ENCODE measurements around the gene JMJD8.

JMJD8 gene

DNA sequence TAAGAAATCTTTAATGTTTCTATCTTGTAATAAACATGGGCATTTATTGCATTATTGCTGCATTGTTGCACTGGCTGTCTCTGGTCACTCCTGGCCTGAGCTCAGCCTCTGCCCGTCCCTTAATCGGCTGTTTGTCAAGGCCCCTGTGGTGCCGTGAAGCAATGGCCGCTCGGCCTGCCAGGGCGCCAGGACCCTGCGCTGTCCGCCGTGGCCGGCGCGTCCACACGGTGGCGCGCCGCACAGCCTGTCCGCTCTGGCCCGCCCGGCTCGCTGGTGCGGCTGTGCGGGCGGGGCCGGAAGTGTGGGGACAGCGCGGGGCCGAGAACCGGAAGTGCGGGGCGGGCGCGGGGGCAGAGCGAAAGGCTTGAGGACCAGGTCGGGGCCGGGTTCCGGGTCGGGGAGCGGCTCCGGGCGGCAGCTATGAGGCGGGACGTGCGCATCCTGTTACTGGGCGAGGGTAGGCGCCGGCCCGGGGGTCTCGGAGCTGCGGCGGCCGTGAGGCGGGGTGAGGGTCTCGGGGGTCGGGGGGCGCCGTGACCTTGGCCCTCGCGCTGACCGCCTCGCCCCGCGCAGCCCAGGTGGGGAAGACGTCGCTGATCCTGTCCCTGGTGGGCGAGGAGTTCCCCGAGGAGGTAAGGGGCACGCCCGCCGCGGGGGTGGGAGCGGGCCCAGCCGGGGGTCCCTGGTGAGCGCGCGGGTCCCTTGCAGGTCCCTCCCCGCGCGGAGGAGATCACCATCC, 16.2 kb downstream of the JMJD8 start, which contains the start of gene RHOT2:
Gene RHOT2, plus strand, starts transcription at position 353 of the 739 bp plus-strand sequence. Its CDS starts 68 bp downstream, at position 421.
- peak; percentile 83 for FAIRE-seq
- DNase-seq (ENCODE audit: extremely low spot score, insufficient read length, low read depth), result peak; percentile 74

DNA sequence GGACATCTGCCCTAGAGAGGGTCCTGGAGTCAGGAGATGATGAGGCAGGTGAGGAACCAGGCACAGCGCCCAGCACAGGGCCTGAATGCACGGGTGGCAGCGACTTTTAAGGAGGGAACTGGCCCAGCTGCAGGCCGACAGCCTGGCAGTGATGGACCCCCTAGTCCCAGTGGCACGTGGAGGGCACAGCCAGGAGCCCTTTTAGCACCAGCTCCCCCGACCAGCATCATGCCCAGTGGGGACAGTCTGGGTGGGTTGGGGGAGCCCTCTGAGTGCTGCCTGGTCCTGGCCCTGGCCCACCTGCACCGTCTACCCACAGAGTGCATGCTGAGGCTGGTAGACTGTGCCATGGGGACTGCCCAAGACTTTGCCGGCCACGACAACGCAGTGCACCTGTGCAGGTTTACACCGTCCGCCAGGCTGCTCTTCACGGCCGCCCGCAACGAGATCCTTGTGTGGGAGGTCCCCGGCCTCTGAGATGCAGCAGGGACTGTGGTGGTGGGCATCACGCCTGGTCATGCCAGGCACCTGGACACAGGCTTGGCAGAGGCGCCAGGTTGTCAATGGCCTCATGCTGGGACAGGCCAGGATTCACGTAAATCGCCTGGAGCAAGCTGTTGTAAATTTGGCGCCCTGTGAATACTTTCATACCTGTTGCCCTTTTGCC, 16.9 kb downstream of the JMJD8 start:
- DNase-seq (ENCODE audit: extremely low spot score, insufficient read length, low read depth) (no peak), FAIRE-seq (no peak)

DNA sequence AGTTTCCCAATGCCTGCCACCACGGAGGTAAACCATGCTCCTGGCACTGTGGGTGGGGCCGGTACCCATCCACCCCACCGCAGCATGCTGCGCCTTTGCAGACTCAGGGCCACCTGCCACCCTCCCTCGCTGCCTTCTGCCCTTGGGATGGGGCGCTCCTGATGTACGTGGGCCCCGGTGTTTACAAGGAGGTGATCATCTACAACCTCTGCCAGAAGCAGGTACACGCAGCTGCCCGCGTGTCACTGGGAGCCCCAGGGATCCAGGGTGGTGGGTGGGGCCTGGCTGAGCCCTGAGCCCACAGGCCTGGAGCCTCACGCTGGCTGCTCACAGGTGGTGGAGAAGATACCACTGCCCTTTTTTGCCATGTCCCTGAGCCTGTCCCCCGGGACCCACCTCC, 17.6 kb downstream of the JMJD8 start:
- DNase-seq (ENCODE audit: extremely low spot score, insufficient read length, low read depth) (no peak), FAIRE-seq (no peak)

DNA sequence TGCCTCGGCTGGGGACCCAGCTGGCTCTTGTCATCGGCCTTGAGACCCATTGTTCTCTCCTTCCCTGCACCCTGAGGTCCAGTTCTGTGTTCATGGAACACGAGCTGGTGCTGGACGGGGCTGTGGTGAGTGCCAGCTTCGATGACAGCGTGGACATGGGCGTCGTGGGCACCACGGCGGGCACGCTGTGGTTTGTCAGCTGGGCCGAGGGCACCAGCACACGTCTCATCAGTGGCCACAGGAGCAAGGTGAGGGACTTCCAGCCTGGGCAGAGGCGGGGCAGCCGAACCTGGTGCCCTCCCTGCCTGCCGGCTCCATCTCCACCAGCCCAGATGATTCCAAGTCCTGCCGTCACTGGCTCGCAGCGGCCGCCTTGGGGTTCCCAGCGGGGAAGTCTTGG, 21.5 kb downstream of the JMJD8 start:
- DNase-seq (ENCODE audit: extremely low spot score, insufficient read length, low read depth) (no peak), FAIRE-seq (no peak)

DNA sequence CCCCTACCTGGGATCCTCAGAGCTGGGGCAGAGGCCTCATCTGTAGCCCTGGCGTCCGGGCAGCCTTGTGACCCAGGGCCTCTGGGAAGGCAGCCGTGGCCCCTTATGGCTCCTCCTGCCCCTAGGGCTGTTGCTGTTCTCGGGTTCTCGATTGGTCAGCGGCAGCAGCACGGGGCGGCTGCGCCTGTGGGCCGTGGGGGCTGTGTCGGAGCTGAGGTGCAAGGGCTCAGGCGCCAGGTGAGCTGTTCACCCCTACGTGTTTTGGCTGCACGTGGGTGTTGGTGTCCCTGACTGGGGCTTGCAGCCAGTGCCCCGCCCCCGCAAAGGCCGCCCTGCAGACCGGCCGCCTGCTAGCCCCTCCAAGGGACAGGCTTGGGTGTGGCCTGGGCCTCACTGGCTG, 22.0 kb downstream of the JMJD8 start:
- FAIRE-seq (no peak), DNase-seq (ENCODE audit: extremely low spot score, insufficient read length, low read depth) (no peak)

DNA sequence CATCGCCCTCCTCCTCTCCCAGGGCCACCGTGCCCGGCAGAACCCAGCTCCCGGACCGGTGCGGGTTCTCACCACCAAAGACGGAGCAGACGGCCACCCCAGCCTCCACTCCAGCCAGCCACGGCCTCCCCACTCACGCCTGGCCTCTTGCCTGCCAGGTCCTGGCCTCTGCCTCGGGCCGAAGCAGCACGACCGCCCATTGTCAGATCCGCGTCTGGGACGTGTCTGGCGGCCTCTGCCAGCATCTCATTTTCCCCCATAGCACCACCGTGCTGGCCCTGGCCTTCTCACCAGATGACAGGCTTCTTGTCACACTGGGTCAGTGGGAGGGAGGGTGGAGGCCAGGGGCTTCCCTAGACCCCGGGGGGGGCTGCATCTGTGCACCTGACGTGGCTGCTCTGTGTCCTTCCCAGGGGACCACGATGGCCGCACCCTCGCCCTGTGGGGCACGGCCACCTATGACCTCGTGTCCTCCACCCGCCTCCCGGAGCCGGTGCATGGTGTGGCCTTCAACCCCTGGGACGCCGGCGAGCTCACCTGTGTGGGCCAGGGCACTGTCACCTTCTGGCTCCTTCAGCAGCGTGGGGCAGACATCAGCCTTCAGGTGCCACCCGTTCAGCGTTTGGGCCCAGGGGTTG, 22.8 kb downstream of the JMJD8 start:
- FAIRE-seq (no peak), DNase-seq (ENCODE audit: extremely low spot score, insufficient read length, low read depth) (no peak)

DNA sequence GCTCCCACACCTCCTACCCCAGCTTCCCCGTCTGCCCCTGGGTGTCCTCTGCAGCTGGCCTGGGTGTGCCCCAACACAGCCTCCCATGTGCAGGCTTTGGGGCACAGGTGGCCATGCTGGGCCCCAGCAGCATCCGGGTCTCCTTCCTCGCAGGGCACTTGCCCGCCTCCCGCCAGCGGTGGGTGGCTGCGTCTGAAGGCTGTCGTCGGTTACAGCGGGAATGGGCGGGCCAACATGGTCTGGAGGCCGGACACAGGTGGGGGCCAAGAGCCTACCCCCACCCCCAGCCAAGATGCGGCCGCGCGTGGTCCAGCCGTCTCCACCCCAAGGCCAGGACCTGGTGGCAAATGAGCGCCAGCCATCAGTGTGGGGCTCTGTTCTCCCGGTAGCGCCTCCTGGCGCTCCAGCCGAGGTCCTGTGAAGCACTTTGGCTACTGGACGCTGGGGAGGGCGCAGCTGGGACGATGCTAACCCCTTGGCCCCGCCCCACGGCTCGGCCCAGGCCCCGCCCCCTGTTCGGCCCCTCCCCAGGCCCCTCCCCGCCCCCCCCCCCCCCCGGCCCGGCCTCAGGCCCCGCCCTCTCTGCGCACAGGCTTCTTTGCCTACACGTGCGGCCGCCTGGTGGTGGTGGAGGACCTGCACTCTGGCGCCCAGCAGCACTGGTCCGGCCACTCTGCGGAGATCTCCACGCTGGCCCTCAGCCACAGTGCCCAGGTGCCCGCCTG, 23.5 kb downstream of the JMJD8 start:
- peak; percentile 88 for DNase-seq (ENCODE audit: extremely low spot score, insufficient read length, low read depth)
- FAIRE-seq, result peak; percentile 66

DNA sequence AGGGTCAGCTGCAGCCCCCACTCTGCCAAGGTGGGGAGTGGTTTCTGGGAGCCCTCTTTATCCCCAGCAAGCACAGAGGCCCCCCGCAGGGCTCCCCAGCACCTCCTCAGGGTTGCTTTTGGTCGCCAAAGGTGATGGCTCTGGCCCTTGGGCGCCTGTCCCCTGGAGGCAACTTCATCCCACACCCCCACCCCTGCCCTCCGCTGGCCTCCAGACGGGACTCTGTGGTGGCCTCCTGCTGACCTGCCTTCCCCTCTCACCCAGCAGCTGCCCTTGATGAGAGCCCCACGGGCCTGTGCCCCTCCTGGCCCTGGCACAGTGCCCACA, 24.0 kb downstream of the JMJD8 start:
- FAIRE-seq (no peak), DNase-seq (ENCODE audit: extremely low spot score, insufficient read length, low read depth) (no peak)

DNA sequence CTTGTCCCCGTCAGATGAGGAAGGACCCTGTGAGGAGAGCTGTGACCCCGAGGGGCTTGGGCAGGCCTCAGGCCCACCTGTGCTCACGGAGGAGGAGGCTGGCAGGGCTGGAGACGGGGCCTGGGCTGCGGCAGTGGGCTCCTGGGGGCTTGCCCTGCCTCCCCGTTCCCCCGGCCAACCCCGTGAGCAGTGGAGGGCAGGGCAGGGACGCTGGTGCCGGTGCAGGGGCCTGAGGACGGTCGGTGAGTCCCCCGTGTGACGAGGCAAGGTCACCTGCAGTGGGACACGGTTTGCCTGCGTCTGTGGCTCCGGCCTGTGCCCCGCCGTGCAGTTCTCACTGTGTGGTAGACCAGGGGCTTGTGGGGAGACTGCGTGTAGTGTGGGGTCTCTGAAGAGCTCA, 24.5 kb downstream of the JMJD8 start:
- FAIRE-seq, result no peak

DNA sequence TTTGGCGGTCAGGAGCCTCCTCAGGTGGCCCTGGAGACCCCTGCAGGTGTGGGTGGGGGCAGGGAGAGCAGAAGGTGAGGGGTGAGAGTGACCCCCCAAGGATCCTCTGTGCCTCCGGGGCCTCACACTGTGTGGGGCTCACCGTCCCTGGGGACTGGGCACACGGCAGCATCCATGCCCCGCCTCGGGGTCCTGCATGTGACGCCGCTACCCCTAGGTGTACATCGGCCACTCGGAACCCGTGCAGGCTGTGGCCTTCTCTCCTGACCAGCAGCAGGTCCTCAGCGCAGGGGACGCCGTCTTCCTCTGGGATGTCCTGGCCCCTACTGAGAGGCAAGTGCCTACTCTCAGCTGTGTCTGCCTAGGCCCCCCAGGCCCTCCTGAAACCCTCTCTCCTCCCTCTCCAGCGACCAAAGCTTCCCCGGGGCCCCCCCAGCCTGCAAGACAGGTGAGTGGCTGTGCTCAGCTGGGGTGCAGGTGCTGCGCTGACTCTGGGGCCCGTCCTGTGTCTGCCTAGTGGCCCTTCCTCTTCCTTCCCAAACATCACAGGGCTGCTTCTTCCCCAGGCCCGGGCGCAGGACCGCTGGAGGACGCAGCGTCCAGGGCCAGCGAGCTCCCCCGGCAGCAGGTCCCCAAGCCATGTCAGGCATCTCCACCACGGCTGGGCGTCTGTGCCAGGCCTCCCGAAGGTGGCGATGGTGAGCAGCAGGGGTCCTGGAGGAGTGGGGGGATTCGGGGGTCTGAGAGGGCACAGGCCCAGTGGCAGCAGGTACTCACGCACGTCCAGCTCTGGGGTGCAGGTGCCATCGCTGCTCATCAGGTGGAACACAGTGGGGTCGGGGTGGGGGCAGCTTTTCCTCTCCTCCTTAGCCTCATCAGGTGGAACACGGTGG, 25.2 kb downstream of the JMJD8 start:
- DNase-seq (ENCODE audit: extremely low spot score, insufficient read length, low read depth) (no peak), FAIRE-seq (no peak)

More for the DNA sequence above, 24.5 kb downstream of the JMJD8 start:
- no peak for DNase-seq (ENCODE audit: extremely low spot score, insufficient read length, low read depth)

DNA sequence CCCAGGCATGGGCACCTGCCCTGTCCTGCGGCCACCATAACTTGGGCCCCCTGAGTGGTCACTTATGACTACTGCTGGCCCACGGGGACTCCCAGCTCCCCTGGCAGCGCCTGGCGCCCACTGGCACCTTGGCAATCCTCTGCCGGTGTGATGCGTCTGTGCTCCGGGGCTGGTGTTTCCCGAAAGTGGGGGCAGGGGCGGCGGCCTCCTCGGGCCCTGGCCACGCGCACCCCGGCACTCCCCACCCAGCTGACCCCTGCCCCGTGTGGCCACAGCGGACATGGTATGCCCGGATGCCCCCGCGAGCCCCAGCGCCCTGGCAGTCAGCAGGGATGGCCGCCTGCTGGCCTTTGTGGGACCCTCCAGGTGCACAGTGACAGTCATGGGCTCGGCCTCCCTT, 26.6 kb downstream of the JMJD8 start:
- FAIRE-seq, result no peak
- no peak for DNase-seq (ENCODE audit: extremely low spot score, insufficient read length, low read depth)

DNA sequence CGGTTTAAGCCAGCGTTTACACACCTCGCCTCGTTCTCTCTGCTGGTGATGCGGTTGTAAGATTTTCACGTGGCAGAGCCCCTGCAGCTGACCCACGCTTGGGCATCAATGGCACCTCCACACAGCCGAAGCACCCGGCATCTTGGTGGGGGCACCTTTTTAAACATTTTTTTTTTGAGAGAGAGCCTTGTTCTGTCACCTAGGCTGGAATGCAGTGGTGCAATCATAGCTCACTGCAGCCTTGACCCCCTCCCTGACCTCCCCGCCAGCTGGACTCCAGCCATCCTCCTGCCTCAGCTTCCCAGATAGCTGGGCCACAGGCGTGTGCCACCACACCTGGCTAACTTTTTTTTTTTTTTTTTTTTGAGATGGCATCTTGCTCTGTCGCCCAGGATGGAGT, 30.1 kb downstream of the JMJD8 start:
- FAIRE-seq (no peak), DNase-seq (ENCODE audit: extremely low spot score, insufficient read length, low read depth) (no peak)

DNA sequence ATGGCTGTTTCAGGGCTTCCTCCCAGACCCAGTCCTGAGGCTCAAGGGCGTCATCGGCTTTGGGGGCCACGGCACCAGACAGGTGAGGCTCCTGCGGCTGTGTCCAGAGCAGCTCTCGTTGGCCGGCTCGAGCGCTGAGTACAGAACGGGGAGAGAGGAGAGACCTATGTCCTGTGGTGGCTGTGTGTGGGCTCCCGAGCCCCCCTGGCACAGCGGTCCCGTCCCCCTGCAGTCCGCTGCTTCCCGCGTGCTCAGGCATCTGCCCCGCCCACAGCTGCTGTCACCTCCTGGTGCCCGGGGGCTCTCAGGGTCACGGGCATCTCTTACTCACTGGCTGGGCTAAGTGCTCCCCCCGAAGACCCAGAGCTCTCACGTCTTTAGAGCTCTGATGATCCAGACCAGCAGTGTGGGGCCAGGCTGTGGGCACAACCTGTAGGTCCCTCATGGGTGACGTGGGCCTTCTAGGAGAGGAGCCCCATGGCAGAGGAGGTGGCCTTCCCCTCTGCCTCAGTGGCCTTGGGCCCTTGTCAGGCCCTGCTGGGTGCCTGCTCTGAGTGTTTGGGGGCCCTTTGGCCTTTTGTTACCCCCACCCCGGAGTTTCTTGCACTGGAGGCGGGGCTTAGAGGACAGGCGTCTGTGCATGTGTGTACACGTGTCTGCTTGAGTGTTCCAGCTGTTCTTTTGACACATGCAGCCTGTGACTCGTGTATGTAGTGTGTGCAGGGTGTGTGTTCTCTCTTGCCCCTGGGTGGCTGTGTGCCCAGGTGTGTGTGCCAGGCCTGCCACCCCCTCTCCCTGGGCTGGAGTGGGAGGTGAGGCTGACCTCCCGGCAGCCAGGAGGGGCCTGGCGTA, 31.5 kb downstream of the JMJD8 start:
- DNase-seq (ENCODE audit: extremely low spot score, insufficient read length, low read depth), result no peak

DNA sequence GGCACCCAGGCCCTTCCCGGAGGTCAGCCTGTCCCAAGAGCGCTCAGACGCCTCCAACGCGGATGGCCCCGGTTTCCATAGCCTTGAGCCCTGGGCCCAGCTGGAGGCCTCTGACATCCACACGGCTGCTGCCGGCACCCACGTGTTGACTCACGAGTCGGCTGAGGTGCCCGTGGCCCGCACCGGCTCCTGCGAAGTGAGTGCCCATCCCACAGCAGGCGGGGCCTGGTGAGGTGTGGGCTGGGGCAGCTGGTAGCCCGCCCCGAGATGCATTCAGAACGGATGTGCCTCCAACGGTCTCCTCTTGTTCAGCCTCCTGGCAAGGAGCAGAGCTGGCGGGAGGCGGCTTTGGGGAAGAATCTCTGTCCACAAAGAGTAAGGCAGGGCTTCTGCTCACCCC, 32.3 kb downstream of the JMJD8 start:
- FAIRE-seq (no peak), DNase-seq (ENCODE audit: extremely low spot score, insufficient read length, low read depth) (no peak)

More for the DNA sequence above, 31.5 kb downstream of the JMJD8 start:
- FAIRE-seq, result no peak

DNA sequence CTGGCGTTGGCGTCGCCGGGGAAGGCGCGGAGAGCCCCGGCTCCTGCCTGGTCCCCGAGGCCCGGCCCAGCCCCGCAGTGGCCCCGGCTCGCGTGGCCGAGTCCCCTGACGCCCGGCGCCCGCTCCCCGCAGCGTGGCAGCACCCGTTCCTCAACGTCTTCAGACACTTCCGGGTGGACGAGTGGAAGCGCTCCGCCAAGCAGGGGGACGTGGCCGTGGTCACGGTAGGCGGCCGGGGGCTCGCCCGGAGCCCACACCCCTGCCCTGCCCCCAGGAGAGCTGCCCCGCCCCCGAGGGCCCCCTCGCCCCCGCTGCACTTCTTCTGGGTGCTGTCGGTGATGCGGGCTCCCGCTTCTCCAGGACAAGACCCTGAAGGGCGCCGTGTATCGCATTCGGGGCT, 34.5 kb downstream of the JMJD8 start:
- DNase-seq (ENCODE audit: extremely low spot score, insufficient read length, low read depth), result no peak
- no peak for FAIRE-seq

DNA sequence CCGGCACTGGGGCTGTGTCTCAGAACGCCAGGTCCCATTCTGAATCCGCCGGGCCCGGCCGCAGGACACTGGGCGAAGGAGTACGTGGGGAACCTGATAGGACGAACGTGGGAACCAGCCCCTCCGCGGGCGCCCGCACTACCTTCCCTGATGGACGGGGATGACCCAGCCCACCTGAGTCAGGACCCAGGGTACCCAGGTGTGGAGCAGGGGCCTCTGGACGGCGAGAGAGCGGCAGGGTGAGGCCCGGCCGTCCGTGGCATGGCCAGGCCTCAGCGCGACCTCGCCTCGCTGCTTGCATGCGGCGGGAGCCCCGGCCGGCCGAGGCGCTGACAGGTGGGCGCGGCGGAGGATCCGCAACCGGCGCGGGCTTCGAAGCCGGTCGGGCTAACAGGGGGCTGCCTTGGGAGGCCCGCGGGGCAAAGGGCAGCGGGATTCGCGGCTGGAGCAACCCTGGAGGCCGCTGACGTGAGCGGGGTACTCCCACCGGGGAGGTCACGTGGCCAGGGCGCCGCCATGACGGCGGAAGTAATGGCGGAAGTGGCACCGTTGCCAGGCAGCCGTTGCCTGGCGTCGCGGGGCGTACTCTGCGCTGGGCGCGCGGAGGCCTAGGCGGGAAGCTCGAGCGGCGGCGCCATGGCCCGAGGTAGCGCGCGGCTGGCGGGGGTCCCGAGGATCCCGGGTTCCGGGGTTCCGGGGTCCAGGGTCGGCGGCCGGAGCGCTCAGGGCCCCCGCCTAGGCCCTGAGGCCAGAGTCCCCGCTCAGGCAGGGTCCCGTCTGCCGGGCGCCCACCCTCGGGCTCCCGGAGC, 35.1 kb downstream of the JMJD8 start, which contains the start of gene WDR90:
Gene WDR90, plus strand, starts transcription at position 585 of the 809 bp plus-strand sequence. Its CDS starts 52 bp downstream, at position 637.
- FAIRE-seq (peak; percentile 94), DNase-seq (ENCODE audit: extremely low spot score, insufficient read length, low read depth) (peak; percentile 98)

DNA sequence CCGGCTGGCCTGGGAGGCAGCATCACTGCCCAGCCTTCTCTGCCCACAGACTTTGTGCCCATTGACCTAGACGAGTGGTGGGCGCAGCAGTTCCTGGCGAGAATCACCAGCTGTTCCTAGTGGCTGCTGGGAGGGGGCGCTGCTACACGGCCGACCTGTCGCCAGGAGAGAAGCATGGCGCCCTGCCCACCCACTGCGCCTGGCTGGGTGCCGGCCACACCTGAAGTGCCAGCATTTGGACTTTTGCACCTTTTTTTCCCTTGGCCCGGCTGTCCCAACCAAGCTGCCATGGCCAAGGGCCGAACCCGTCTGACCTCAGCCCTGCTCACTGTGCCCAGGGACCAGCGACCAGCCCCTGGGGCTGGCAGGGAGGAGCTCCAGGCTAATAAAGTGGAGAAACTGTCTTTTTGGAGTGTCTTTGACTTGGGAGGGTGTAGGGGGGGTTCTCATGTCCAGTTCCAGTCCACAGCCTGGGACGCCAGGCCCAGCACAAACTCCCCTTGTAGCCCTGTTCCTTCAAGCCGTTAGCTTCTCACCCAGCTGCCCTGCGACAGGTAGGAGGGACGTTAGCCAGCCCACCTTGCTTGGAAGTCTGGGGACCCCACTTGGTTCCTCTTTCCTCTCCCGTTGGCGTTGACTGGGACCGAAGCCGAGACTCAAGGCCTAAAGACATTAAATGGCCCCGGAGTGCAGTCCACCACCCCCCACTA, 35.9 kb downstream of the JMJD8 start:
- DNase-seq (ENCODE audit: extremely low spot score, insufficient read length, low read depth) (peak; percentile 57), FAIRE-seq (peak; percentile 71)

Data from GM18507 (cell line).